NCI-H345 (cell line): ENCODE data around the gene BNC2.

Experiments used
- DNase-seq: peaks from one replicate; lab custom pipeline; 2025; lab: John Stamatoyannopoulos, UW

BNC2 gene

DNA sequence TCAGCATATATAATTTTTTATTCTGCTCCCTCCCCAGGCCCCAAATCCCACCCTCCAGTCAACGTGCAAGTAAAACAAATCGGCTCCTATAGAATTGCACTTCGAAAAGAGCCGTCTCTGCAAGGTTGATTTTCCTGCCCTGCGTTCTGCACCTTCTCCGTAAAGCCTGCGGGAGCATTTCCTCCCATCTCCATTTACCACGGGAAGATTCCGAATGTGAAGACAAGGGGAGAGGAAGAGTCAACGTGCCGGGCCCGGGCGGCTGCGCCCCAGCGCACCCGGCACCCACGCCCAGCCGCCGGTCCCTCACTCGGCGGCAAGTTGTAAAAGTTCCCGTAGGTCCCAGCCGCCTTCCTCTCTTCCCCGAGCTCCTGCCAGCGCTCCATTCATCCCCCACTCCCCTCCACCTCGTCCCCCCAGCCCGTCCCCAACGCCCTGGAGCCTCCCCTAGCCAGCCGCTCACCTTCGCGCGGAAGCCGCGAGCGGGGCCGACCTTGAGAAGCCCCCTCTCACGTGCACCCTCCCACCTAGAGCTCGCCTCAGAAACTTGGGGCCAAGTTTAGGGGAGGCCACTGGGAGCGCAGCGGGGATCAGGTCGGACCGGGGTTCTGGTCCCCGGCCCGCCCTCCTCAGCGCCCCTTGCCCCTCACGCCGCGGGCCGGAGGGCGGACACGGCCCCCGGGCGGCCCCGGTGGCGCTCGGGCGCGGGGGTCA is 431 bp downstream of the BNC2 start:
- peak; percentile 11 for DNase-seq

DNA sequence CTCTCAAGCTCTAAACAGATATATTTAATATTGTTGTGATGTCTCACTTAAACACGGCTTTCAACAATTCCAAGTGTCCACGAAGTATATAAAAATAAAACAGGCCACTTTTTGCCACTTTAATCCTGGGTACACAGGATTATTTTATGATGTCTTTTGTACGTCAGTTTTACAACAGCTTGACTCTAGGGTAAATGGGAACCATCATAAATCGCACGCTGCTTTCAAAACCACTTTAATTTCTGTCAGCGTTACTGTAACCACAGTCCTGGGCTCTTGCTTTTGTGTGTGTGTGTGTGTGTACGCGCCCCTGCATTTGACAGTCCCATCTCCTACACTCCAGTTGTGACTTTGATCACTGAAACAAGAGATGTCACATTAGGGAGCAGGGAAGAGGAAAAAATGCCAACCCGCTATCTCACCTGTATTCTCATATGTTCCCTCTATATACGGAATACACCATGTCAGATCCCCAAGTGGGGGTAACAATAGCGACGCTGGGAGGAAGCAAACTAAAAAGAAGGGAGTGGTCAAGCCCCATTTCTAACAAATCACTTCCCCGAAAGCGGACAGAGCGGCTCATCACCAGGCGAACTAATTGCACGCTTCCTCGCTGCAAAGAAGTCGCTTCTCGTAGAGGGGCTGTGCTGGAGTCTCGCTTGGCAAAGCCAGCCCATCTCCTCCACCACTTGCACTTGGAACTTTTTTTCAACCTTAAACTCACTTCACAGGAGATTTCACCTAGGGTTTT is 1.2 kb downstream of the BNC2 start:
- no peak for DNase-seq

GRCh38 chr9:16868701-16869100 is 1.8 kb downstream of the BNC2 start:
- DNase-seq, result no peak

GRCh38 chr9:16867576-16868311 is 2.7 kb downstream of the BNC2 start:
- no peak for DNase-seq

DNA sequence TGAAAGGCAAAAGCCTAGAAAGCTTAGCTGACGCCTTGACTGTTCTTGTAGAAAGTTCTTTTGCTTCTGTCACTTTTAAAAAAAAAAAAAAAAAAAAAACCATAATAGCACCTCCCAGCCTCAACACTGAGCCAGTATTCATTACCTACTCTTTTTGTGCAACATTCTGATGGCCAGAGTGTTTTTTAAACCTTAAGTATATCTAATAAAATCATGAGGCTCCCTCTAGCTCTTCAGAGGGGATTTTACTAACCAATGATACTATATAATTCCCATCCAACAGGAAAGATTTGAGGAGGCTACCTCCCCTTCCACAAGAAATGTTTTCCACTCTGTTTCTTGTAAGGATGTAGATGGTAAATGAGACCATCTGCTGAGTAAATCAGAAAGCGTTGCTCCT is 3.9 kb downstream of the BNC2 start:
- DNase-seq, result no peak

DNA sequence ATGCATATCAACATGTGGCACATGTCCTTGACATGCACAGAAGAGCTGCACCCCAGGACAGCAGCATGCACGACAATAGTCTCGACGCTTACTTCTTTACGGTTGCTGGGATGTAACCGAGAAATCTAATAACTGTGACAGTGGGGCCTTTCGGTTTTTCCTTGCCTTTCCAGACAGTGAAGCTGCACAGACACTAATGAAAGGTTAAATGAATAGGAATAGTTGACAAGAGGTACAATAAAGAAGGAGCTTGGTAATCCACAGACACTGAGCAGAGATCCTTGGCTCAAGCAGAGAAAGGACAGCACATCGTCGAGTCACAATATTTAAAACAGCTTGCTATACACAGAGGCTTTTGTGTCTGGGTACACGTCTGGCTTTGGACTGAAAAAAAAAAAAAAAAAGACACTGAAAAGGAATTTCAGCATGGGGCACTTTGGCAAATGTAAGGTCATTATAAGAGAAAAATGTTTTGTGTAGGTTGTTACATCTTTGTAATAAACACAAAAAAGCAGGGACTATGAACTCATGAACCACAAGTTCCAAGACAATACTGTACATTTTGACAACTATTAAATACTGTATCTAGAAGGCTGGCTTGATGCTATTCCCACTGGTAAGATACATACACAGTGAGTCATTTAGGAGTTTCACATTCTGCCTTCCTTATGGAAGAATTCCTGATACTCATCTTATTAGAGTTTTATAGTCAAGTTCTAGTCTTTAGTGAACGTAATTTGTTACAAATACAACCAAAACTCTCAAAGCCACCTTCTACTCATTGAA is 5.6 kb downstream of the BNC2 start:
- no peak for DNase-seq

DNA sequence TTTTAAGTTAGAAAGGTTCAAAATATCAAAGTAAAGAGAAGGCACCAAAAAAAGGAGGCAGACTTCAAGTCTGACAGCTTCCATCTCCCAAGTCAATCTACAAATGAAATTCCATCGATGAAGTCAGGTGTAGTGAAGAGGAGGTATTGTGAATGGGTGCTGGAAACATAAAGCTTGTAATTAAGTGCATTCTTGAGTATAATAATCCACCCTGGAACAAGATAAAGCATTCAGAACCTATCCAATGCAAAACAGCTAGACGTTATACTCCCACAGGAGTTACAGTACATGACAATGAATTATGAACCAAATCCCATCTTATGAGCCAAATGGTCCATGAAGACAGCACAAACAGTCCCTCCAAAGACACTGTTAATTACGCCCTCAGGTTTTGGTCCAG is 22.3 kb downstream of the BNC2 start:
- peak; percentile 23 for DNase-seq

DNA sequence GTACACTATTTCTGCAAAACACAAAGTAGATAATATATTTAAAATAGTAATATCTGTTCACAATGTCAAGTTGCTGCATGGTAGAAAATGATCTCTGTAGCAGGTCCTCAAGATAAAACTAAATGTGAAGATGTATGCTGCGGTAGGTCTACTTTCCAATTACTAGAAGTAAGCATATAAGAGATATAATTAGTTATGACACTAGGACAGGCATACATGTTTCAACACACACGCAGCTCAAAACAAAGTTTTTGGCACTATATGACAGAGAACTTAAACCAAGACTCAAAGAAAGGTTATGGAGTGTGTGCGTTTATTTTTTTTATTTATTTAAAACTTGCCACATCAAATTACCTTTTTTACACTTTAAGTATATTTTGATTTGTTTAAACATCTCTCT is 23.5 kb downstream of the BNC2 start:
- no peak for DNase-seq

- no peak for DNase-seq
Observed at GRCh38 chr9:16846367-16846766, 24.1 kb downstream of the BNC2 start.

GRCh38 chr9:16834817-16835216 is 35.7 kb downstream of the BNC2 start:
- no peak for DNase-seq

GRCh38 chr9:16833296-16833835 is 37.1 kb downstream of the BNC2 start:
- DNase-seq, result no peak

GRCh38 chr9:16832101-16832500 is 38.4 kb downstream of the BNC2 start:
- no peak for DNase-seq

- no peak for DNase-seq
Observed at GRCh38 chr9:16830806-16831205, 39.7 kb downstream of the BNC2 start.

GRCh38 chr9:16828340-16829281 is 41.9 kb downstream of the BNC2 start:
- DNase-seq, result no peak

DNA sequence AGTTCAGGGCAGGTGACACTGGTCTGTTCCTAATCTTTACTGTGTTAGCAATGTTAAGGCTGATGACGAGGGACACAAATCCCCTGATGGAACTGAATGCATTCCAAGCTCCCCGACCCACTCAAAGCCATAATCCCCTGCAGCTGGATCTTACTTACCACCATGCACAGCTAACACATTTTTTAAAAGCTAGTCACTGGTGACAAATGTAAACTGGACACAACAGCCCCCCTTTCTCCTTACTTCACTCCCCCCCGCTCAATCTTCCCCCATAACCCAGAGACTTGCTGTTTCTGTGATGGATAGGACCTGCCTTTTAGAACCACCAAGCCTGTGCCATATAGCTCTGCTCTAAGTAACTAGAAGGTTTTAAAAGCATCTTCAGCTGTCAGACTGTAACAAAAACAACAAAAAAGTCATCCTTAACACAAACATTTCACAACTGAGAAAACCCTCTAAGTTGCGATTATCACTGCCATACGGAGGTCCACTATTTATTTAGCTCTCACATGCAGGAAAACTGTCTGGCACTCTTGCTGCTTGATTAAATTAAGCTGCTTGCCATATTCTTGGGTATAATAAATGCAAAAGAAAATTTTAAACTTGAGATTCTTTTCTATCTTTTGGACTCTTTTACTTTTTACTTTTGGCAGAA is 44.4 kb downstream of the BNC2 start:
- DNase-seq, result no peak

- no peak for DNase-seq
Observed at GRCh38 chr9:16825331-16825725, 45.1 kb downstream of the BNC2 start.

GRCh38 chr9:16824545-16825330 is 45.7 kb downstream of the BNC2 start:
- peak; percentile 36 for DNase-seq

DNA sequence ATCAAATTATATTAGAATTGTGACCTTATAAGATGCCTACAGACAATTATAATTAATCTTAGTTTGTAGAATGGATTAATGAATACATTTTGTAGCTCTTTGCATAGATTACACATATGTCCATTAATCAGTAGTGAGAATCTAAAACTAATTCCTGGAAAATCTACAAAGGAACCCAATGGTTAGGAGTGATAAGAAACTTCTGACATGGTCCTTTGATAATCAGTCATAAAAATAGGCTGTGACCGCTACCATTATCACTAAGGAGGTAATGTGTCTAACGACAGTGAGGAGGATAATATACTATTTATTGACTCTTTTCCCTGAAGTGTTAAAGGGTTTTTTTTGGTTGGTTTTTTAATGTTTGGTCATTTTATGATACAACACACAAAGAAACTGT is 46.6 kb downstream of the BNC2 start:
- no peak for DNase-seq

- DNase-seq, result no peak
Observed at GRCh38 chr9:16821344-16821743, 49.1 kb downstream of the BNC2 start.
